NCI-H187 treated with DMSO at 0.1 percent for 48 hours (cell line): ENCODE results near the gene MTMR8.
"Not testable (repeated sequence)": the region's sequence is repeated elsewhere in the genome, so short reads cannot be mapped to it uniquely, and the experiment has no call there.

Source experiments
- DNase-seq: peaks from one replicate; lab custom pipeline; 2025; lab: John Stamatoyannopoulos, UW

The MTMR8 gene

DNA sequence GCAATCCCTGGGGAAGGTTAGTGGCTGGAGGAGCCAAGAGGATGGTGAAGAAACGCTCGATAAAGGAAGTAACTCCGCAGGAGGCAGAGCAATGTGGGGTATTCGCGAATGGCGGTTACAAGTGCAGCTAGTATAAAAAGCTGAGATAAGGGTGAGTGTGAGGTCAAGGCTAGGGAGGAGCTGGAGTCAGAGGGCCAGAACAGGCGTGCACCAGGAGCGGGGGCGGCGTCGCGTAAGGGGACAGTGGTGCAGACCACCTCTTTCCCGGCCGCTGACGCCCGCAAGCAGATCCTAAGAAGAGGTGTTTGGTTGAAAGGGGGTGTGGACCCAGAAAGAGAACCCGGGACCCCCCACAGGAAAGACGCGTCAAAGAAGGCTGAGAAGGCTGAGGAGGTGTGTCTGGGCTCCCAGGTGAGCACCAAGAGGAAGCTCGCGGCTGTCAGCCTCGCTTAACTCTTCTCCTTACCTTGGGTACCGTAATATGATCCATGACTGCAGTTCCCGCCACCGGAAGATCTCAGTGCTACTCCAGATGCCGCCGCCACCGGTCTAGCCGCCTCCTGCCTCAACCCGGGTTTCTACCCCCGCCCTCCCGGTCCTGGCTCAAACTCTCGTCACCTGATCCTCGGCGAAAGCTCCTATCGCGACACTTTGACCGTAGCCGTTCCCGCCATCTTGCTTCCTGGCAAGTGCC is at the start of gene MTMR8:
Gene MTMR8 (minus strand): TSS at position 579 of the 694 bp plus-strand sequence. CDS start 89 bp downstream, at position 490.
- no peak for DNase-seq

DNA sequence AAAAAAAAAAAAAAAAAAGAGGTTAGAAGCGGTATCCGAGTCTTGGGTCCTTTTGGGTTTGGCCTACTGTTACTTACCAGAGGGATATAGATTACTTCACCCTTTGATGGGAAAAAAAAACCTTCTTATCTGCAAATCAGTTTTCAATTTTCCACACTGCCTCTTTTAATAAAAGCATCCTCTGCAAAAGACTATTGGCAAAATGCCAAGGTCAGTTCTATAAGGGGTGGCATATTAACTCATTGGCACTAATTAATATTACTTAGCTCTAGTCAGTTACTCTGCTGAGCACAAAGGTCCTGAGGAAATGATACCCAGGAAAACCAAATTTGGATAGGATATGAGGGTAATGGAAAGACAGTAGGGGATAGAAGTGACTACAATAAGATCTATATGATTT is 44.3 kb upstream of the MTMR8 start:
- no peak for DNase-seq

DNA sequence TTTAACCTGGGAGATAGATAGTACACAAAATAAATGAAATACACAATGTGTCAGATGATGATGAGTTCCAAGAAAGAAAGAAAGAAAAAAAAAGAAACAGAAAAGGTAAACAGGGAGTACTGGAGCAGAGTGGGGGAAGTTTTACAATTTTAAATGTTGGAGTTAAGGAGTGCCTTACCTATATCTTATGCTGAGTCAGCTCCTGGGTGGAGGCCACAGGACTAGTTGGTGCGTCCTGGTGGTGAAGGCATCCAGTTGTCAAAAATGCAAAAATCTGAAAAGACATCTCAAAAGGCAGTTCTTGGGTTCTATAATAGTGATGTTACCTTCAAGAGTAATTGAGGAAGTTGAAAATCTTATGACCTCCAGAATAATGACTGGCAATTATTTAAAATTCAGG is 42.4 kb upstream of the MTMR8 start:
- DNase-seq, result no peak

DNA sequence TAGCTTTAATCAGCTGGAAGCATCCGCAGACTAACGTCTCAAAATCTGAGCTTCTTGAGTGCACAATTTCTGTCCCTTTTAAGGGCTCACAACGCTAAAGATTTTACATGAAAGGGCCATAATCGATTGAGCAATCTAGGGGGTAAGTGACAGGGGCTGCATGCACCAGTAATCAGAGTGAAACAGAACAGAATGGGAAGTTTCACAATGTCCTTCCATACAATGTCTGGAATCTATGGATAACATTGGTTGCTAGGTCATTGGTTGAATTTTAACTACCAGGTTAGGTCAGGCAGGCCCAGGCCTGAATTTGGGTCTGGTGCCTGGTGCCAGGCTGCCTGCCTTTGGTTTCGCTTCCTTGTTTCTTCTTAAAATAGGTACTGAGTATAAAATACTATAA is 42.0 kb upstream of the MTMR8 start:
- DNase-seq, result no peak

DNA sequence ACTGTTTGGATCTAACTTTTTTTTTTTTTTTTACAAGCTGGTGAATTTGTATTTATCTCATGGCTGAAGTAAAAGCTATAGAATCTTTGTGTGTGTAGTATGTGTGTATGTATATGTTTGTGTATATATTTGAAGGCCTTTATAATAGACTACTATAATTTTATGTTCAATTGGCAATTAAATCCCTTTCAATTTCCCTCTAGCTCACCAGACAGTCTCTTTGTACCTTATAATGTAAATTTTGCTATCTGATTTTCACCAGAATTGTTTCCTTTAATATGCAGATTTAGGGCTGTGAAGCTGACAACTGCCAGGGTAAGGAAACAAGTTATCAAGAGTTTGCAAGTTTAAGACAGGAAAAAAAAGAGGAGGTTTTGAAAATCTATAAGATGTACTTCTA is 33.1 kb upstream of the MTMR8 start:
- DNase-seq, result no peak

DNA sequence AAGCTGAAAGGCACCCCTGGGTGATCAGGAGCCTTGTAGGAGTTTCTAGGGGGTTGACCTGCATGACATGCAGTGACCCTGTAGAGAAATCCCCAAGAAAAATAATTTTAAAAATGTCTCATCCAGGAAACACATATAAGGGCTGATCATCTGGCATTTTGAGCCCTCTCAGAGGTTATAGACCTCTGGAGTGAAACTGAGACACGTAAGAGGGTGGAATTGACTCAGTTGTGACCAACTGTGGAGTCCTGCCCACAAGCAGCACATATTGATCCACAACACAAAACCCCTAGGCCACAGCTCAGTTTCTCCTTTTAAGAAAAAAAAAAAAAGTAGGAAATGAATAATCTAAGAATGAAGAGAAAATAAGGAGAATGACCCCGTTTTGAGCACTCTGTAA is 32.5 kb upstream of the MTMR8 start:
- DNase-seq, result no peak

DNA sequence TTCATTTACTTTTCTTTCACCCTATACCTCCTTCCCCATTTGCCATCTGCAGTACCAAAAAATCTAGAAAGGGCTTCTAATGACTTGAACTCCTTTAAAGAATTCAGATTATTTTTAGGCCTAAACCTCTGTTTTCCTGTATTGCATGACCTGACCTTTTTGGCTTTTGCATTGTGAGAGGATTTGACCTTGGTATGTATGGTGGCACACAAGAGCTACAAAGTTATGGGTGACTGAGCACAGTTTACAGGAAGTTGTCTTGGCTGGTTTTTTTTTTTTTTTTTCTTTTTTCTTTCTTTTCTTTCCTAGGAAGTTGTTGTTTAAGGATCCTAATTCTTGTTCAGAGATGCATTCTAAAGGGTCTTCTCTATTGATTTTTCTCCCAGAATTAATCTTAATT is 32.0 kb upstream of the MTMR8 start:
- DNase-seq, result no peak

DNA sequence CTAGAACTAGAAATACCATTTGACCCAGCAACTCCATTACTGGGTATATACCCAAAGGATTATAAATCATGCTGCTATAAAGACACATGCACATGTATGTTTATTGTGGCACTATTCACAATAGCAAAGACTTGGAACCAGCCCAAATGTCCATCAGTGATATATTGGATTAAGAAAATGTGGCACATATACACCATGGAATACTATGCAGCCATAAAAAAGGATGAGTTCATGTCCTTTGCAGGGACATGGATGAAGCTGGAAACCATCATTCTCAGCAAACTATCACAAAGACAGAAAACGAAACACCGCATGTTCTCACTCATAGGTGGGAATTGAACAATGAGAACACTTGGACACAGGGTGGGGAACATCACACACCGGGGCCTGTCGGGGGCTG is 14.5 kb upstream of the MTMR8 start:
- DNase-seq, result not testable (repeated sequence)

DNA sequence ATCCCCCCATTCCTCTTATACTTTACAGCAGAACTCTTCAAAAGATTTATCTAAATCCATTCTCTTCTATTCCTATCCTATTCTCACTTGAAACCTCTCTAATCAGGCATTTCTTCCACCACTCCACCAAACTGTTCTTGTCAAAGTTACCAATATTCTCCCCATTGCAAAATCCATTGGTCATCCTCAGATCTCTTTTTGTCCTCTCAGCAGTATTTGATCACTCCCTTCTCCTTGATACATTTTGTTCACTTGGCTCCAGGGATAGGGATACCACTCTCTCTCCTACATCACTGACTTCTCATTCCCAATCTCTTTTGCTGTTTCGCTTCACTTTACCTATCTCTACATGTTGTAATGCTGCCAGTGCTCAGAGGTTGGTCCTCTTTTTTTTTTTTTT is 2.8 kb upstream of the MTMR8 start:
- DNase-seq, result no peak

DNA sequence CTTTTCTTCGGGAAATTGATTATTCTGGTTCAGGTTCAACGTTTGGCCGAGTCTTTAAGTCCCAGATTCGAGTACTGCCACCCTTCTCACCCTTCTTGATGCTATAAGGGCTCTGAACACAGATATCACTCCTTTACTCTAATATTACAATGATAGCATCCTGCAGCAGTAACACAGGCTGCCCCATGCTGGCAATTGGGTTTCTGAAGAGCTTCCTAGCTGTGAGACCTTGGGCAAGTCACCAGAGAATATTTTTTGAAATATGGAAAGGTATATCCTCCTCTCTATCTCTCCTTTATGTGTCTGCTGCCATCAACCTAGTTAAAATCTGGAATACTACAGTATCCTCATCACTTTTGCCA is 297 bp upstream of the MTMR8 start:
- DNase-seq, result no peak

DNA sequence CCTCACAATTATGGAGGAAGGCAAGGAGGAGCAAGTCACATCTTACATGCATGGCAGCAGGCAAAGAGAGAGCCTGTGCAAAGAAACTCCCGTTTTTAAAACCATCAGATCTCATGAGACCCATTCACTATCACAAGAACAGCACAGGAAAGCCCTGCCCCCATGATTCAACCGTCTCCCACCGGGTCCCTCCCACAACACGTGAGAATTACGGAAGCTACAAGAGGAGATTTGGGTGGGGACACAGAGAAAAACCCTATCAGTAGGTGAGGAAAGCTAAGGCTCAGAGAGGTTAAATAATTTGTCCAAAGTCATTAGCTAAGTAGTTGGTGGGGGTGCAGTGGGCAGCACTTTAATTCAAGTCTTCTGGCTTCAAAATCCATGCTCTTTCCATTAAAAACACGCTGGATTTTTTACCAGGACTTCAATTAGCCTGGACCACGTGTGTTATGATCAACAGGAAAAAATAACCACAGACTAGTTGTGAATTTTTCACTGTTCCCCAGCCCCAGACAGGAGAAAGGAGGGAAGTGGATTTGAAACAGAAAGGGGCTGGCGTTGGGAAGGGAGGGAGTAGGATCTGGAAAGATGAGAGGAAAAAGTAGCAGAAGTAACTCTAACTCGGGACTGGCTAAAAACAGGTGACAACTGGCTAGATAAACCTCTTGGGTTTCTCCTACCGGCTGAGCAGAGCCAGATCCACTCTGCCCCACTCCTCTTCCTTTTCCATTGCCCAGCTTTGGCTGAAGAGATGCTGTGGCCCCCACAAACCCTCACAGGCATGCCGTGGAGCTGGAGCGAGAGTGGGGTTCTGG is 986 bp downstream of the MTMR8 start:
- no peak for DNase-seq

DNA sequence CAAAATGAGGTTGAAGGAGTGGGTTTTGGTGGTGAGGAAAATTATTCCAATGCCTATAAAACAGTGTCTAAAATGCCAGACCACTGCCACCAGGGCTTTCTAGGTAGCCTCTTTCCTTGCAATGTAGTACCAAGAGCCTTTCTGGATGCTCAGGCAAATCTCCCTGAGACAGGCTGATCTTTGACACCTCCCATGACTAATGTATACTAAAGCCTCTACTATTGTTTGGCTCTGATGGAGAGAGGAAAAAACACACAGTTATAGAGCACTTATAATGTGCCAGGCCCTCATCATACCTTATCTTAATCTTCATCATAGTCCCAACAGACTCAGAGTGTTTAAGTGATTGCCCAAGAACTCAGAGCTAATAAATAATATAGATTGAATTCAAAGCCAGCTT is 5.8 kb downstream of the MTMR8 start:
- no peak for DNase-seq

DNA sequence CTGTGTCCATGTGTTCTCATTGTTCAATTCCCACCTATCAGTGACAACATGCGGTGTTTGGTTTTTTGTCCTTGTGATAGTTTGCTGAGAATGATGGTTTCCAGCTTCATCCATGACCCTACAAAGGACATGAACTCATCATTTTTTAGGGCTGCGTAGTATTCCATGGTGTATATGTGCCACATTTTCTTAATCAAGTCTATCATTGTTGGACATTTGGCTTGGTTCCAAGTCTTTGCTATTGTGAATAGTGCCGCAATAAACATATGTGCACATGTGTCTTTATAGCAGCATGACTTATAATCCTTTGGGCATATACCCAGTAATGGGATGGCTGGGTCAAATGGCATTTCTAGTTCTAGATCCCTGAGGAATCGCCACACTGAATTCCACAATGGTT is 14.5 kb downstream of the MTMR8 start:
- not testable (repeated sequence) for DNase-seq

DNA sequence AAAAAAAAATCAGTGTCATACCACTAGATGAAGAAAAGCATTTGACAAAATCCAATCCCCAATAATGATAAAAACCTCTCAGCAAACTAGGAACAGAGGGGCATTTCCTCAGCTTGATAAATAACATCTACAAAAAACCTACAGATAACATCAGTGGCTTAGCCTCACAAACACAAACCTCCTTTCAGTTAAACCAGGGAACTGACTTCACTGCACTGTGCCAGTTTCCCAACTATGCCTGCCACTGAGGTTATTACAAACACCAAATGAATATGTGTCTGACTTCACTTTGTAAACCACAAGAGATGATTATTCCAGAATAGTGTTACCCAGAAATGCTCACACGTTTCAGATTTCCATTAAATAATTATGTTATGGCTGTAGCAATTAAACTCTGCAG is 15.3 kb downstream of the MTMR8 start:
- no peak for DNase-seq

DNA sequence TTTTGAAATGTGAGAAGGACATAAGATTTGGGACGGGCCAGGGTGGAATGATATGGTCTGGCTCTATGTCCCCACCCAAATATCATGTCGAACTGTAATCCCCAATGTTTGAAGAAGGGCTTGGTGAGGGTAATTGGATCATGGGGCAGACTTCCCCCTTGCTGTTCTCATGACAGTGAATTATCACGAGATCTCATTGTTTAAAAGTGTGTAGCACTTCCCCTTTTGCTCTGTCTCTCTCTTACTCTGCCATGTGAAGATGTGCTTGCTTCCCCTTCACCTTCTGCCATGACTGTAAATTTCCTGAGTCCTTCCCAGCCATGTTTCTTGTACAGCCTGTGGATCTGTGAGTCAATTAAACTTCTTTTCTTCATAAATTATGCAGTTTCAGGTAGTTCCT is 17.5 kb downstream of the MTMR8 start:
- DNase-seq, result no peak

DNA sequence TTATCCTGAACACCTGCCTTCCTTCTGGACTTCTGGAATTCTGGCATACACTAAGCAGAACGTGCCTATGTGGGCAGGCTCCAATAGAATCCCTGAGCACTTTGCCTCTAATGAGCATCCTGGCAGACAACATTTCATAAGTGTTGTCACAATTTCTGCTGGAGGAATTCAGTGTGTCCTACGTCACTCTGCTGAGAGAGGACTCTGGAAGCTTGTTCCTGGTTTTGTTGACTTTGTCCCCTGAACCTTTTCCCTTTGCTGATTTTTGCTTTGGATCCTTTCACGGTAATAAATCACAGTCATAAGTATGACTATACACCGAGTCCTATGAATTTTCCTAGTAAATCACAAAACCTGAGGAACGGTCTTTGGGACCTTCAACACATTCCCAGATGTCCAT is 43.2 kb downstream of the MTMR8 start:
- DNase-seq, result no peak

DNA sequence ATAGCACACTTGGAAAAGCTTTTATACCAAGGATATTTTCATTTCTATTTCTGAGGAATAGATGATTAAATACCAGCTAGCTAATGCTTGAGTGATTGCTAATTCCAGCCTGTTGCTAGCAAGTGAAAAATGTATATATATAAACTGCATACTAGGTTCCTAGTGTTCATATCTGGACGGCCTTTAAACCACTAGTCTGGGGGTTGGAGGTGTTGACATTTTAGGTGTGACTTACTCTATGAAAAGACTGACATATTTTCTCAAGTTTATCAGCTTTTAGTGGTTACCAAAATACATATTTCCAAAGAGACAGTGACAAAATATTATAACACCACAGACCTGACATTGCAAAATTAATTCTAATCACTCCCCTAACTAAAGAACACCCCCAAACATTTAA is 44.7 kb downstream of the MTMR8 start:
- DNase-seq, result no peak

DNA sequence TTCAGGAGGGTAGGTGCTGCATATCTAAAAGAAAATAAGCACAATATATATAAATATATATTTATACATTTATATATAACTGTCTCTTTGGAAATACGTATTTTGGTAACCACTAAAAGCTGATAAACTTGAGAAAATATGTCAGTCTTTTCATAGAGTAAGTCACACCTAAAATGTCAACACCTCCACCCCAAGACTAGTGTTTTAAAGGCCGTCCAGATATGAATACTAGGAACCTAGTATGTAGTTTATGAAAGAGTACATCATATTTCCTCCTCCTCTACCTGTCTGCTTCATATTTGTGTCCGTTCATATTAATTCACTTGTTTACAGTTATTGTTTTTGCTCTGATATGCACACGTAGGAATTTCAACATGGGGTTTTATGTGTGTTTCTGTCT is 45.2 kb downstream of the MTMR8 start:
- DNase-seq, result no peak

DNA sequence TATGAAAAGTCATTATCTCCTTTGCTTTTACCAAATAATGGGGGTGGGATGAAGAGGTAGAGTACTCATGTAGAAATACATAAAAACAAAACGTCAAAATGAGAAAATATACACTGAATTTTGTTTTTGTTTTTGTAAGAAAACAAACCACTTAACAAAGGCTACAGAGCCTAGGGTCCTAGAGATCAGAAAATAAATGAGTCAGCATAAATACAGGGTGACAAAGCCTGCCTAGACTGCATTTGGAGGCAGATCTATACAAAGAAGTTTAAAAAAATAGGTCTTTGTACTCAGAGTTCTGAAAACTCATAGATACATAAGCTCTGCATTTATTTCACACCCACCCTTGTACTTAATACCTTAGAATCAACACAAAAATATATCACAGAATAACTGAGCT is 52.4 kb downstream of the MTMR8 start:
- DNase-seq, result no peak

DNA sequence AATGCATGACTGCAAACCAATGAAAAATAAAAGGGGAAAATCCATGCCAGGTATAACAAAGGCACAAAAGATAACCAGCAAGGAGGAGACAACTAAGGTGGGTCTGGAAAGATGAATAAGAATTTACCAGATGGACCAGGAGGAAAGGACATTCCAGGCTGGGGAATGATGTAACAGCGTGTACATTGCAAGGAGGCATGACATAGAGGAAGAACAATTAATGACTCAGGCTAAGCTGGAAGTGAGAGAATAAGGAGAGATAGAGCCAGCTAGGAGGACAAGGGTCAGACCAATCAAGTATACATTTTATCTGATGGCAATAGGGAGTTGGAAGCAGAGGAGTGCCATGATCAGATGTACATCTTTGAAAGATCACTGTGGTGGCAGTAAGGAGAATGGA is 57.0 kb downstream of the MTMR8 start:
- no peak for DNase-seq

DNA sequence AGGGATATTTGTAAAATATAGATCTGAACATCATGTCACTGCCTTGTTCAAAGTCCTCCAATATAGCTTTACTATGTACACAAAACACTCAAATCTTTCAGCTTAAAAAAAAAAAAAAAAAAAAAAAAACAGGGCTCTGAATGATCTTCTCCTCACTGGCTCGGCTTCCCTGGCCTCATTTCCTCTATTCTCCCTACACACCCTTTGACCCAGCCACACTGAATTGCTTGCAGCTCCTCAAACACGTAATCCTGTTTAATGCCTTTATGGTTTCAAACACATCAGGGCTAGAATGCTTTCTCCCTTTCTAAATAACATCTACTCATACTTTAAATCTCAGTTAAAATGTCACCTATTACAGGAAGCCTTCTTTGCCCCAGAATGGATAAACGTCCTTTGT is 60.8 kb downstream of the MTMR8 start:
- DNase-seq, result no peak

DNA sequence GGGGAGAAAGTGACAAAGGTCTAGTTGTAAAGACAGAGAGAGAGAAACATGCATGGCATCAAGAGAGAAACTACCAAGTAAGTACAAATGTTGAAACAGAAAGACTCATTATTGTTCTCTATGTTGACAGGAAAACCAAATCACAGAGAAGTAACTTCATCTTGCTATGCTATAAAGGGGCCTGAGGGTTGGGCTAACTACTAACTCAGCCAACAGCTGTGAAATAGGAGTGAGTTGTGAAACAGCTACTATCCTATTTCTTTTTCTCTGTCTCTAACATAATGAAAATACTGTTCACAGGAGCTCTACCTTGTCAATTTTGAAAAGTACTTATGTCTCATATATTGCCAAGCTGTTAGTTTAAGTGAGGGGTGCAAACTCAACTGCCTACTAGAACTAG is 65.0 kb downstream of the MTMR8 start:
- no peak for DNase-seq

DNA sequence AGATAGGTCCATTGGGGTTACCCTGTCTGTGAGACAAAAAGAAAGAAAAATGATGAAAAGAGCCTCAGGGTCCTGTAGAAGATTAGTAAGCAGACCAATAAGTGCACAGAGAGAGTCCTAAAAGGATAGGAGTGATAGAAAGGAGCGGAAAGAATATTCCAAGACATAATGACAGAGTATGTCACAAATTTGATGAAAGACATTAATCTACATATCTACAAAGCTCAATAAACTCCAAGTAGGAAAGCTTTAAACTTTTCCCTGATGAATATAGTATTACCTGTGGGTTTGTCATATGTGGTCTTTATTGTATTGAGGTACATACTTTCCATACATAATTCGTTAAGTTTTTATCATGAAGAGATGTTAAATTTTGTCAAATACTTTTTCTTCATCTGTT is 73.7 kb downstream of the MTMR8 start:
- no peak for DNase-seq

DNA sequence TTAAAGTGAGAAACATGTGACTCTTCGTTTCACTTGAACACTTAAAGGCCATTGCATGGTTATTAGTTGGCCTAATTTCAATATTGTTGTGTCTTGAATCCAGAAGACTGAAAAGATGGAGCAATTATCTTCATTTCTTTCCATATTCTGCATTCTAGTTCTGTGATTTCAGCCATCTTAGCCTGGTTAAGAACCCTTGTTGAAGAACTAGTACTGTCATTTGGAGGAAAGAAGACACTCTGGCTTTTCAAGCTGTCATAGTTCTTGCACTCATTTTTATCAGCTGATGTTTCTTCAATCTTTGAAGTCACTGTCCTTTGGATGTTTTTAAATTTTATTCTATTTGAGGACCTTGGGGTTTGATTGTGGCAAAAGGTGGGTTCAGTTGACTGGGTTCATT is 81.6 kb downstream of the MTMR8 start:
- DNase-seq, result no peak
